Epithelial cell of umbilical artery (primary cell): ENCODE data around the gene PADI1. TPM values are rescaled to one million over a fixed set of nuclear protein-coding genes. Genes with fewer than 3 reads are reported as not detected.

Source experiments
- total RNA-seq: library from RNA; depleted of rRNA; stranded (reverse); fragments of >200 nt; gene quantifications from 2 replicates; pipeline ENCODE4 v1.2.3, GENCODE V29; 2014

The PADI1 gene, protein sequence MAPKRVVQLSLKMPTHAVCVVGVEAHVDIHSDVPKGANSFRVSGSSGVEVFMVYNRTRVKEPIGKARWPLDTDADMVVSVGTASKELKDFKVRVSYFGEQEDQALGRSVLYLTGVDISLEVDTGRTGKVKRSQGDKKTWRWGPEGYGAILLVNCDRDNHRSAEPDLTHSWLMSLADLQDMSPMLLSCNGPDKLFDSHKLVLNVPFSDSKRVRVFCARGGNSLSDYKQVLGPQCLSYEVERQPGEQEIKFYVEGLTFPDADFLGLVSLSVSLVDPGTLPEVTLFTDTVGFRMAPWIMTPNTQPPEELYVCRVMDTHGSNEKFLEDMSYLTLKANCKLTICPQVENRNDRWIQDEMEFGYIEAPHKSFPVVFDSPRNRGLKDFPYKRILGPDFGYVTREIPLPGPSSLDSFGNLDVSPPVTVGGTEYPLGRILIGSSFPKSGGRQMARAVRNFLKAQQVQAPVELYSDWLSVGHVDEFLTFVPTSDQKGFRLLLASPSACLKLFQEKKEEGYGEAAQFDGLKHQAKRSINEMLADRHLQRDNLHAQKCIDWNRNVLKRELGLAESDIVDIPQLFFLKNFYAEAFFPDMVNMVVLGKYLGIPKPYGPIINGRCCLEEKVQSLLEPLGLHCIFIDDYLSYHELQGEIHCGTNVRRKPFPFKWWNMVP
- total RNA-seq: not detected in 2 replicates

DNA sequence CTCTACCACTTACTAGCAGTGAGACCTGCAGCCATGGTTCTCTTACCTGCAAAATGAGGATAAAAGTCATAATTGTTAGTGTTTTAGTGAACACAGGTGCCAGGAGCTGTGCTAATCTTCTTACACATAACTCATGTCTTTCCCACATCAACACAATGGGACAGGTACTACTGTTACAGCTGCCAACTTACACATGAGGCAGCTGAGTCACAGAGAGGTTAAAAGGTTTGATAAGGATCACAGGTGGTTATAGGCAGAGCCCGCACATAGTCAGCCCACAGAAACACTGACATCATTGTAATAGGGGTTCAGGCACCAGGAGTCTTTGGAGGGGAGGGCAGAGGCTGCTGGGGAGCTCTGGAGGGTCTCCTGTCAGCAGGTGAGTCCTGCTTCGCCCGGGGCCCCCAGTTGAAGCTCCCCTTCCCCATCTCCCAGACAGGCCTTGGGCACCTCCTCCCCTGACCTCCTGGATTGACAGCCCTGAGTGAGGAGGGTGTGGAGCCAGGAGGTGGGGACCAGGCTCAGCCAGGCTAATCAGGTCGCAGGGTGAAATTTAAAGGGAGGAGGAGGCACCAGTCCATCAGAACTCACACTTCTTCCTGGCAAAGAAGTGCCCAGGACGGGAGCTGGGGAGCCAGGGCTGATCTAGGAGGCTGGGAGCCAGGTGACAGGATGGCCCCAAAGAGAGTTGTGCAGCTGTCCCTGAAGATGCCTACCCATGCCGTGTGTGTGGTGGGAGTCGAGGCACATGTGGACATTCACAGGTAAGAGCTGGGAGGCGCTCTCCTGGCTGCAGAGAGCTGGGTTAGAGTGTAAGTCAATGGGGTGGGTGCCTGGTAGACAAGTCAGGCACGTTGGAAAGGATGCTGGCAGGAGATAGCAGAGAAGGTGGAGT lies at the start of gene PADI1:
PADI1 (plus strand) TSS at position 583 of the 895 bp plus-strand sequence; CDS start at position 673, 90 bp downstream.

DNA sequence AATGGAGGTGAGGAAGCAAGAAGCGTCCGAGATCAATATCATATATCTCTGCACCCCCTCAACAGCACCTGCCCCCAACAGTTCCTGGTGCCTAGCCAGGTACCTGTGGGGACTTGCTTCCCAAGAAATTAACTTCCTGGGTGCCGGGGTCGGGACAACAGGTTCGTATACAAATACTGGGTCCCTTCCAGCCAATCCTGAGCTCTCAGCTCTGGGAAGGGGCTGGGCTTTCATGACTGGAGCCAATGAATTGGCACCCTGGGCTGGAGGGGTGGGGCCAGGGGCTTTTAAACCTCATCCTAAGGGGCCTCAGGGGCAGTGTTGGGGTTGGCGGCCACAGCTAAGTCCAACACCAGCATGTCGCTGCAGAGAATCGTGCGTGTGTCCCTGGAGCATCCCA lies 43.9 kb downstream of the PADI1 start, which contains the start of gene PADI3:
PADI3 (plus strand) TSS at position 318 of the 400 bp plus-strand sequence; CDS start at position 358, 40 bp downstream.

Other genes with a start within 250 kb of the PADI1 start
- 16.3 and 31.5 TPM in 2 replicates for gene MFAP2, start 224.5 kb upstream of the PADI1 start, total RNA-seq
- 46.2 and 58.5 TPM in 2 replicates for gene ATP13A2, start 193.2 kb upstream of the PADI1 start, total RNA-seq
- 209 and 235 TPM in 2 replicates for gene SDHB, start 151.1 kb upstream of the PADI1 start, total RNA-seq
- gene PADI2, start 85.7 kb upstream of the PADI1 start, total RNA-seq: not detected in 2 replicates
- not detected in 2 replicates for gene PADI3, start 44.0 kb downstream of the PADI1 start, total RNA-seq
- gene PADI4, start 103.1 kb downstream of the PADI1 start, total RNA-seq: not detected in 2 replicates
- not detected in 2 replicates for gene PADI6, start 167.1 kb downstream of the PADI1 start, total RNA-seq
- 94.2 and 172 TPM in 2 replicates for gene RCC2, start 234.5 kb downstream of the PADI1 start, total RNA-seq